ENCODE measurements around the gene DPP3. TPM values are rescaled to one million over a fixed set of nuclear protein-coding genes. Genes with fewer than 3 reads are reported as not detected.

DPP3 gene
- polyA plus RNA-seq, 1 experiment = 85.2 TPM

GRCh38 chr11:66448523-66448922 lies 31.7 kb upstream of the DPP3 start:
- TF ChIP-seq CTCF (IDR thresholded peaks at IDR 0.05; ENCODE audit: insufficient read depth, low read depth, low read length) = no peak
- Histone ChIP-seq H3K36me3 (ENCODE audit: control insufficient read depth, insufficient read depth, low read length) (no peaks in the 10 kb centered on the region), H3K27me3 (ENCODE audit: control insufficient read depth, insufficient read depth, low read length) (peaks cover 12% of the 10 kb centered on the region), H3K4me3 (ENCODE audit: low read depth, low read length) (no peak overlapping the region)
- DNase-seq (ENCODE audit: low read depth) = no peak
- CTCF ChIA-PET = interaction anchor here (1.1 kb wide), 1 partner anchor 9 kb away, joined by 5 read pairs; the partner anchor contains the start of gene MRPL11
- POLR2A ChIA-PET = no interaction called here

DNA sequence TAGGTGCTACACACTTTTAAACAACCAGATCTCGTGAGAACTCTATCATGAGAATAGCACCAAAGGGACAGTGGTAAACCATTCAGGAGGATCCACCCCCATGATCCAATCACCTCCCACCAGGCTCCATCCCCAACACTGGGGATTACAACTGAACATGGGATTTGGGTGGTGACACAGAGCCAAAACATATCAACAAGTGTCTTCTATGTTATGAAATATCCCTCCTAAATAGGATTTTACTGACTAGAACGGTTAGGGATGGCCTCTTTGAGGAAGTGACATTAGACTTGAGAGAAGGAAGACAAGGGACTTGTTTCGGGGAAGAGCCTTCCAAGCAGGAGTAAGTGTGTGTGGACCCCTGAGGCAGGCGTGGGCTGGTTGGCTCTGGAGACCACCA lies 29.7 kb upstream of the DPP3 start:
- Histone ChIP-seq H3K4me3 (ENCODE audit: low read depth, low read length) (no peak overlapping the region), H3K36me3 (ENCODE audit: control insufficient read depth, insufficient read depth, low read length) (no peaks in the 10 kb centered on the region), H3K27me3 (ENCODE audit: control insufficient read depth, insufficient read depth, low read length) (peaks cover 19% of the 10 kb centered on the region)
- DNase-seq (ENCODE audit: low read depth) = no peak
- CTCF ChIA-PET = no interaction called here
- POLR2A ChIA-PET = no interaction called here
- no peak for TF ChIP-seq CTCF (IDR thresholded peaks at IDR 0.05; ENCODE audit: insufficient read depth, low read depth, low read length)

DNA sequence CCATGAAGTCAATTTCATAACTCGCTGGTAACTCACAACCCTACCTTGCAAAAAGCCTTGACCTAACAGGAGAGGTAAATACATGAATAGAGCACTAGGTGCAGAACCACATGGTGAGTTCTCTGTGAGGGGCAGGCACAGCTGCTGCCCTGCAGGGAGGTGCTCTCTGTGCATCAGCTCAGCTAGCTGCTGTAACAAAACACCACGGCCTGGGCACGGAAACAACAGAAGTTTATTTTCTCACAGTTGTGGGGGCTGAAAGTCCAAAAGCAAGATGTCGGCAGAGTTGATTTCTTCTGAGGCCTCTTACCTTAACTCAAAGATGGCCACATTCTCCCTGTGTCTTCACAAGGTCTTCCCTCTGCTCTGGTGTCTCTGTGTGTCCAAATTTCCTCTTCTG lies 28.6 kb upstream of the DPP3 start:
- CTCF ChIA-PET = no interaction called here
- no peak for TF ChIP-seq CTCF (IDR thresholded peaks at IDR 0.05; ENCODE audit: insufficient read depth, low read depth, low read length)
- H3K4me3 ChIP-seq (ENCODE audit: low read depth, low read length) = no peak overlapping the region
- peaks cover 21% of the 10 kb centered on the region for H3K27me3 ChIP-seq (ENCODE audit: control insufficient read depth, insufficient read depth, low read length)
- POLR2A ChIA-PET = no interaction called here
- DNase-seq (ENCODE audit: low read depth) = no peak
- H3K36me3 ChIP-seq (ENCODE audit: control insufficient read depth, insufficient read depth, low read length) = no peaks in the 10 kb centered on the region

DNA sequence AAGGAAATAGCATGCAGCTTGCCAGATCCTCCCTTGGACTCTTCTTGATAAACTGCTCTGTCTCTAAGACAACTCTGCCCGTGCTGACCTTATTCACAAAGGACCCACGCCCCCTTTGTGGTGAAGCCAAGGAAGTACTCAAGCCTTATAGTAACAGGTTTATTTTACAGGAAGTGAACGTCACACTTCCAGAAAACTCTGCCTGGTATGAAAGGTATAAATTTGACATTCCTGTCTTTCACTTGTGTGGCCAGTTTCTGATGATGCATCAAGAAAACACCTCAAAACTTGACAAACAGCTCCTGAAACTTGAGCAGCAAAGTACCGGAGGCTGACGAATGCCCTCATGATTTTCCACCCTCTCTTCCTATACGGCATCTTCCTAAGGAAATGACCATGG lies 26.0 kb upstream of the DPP3 start:
- CTCF ChIA-PET = interaction anchor here (0.7 to 1.0 kb wide), 2 partner anchors 24 to 46 kb away, joined by 3 to 4 read pairs; no protein-coding TSS in a partner anchor

DNA sequence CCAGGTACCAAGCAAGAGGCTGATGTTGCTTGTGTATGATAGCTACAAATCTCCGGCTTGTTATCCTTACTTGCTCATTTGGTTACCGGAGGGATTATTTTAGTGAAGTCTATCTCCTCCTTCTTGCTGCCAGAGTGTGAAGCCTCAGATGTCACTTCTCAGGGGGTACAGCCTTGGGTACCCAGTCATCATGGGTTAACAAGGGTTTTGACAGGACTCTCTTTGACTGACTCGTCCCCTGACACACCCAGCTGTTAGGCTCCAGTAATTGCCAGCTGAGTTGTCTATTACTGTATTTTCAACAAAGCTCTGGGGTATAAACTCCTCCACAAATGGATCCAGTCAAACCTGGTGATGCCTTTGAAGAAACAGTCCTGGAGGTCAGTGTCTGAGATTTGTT lies 25.4 kb upstream of the DPP3 start:
- POLR2A ChIA-PET = no interaction called here
- no peak for TF ChIP-seq CTCF (IDR thresholded peaks at IDR 0.05; ENCODE audit: insufficient read depth, low read depth, low read length)

More for the DNA sequence above, 26.0 kb upstream of the DPP3 start:
- Histone ChIP-seq H3K4me3 (ENCODE audit: low read depth, low read length) (no peak overlapping the region), H3K27me3 (ENCODE audit: control insufficient read depth, insufficient read depth, low read length) (peaks cover 17% of the 10 kb centered on the region), H3K36me3 (ENCODE audit: control insufficient read depth, insufficient read depth, low read length) (no peaks in the 10 kb centered on the region)
- TF ChIP-seq CTCF (IDR thresholded peaks at IDR 0.05; ENCODE audit: insufficient read depth, low read depth, low read length) = no peak
- POLR2A ChIA-PET = no interaction called here
- DNase-seq (ENCODE audit: low read depth) = no peak

More for the DNA sequence above, 25.4 kb upstream of the DPP3 start:
- DNase-seq (ENCODE audit: low read depth) = no peak
- H3K36me3 ChIP-seq (ENCODE audit: control insufficient read depth, insufficient read depth, low read length) = no peaks in the 10 kb centered on the region
- H3K27me3 ChIP-seq (ENCODE audit: control insufficient read depth, insufficient read depth, low read length) = peaks cover 17% of the 10 kb centered on the region
- CTCF ChIA-PET = interaction anchor here (1.0 kb wide), 1 partner anchor 24 kb away, joined by 4 read pairs; no protein-coding TSS in a partner anchor
- no peak overlapping the region for H3K4me3 ChIP-seq (ENCODE audit: low read depth, low read length)

Data from BJ (cell line).